ENCODE results near the gene TTYH1. TPM values are rescaled to one million over a fixed set of nuclear protein-coding genes. Genes with fewer than 3 reads are reported as not detected.

Gene TTYH1
- total RNA-seq, 1 experiment from 2014 or later: 0.62 TPM

- no peak for TF ChIP-seq SIN3A (IDR thresholded peaks at IDR 0.05; ENCODE audit: borderline replicate concordance, insufficient read depth, low read depth, low read length)
- TF ChIP-seq REST (IDR thresholded peaks at IDR 0.05; ENCODE audit: insufficient read depth in 1 of 2, low read depth in 2 of 2, low read length in 1 of 2): no peak
- no peak for TF ChIP-seq TCF7L2 (IDR thresholded peaks at IDR 0.05; ENCODE audit: low read depth, low read length)
- no peak for TF ChIP-seq CTCF (IDR thresholded peaks at IDR 0.05)
- ChIA-PET POLR2A (interaction anchor here (0.6 to 0.7 kb wide), 3 partner anchors 9 to 918 kb away, joined by 5 to 7 read pairs (median 6); no protein-coding TSS in a partner anchor), CTCF (interaction anchor here (1.2 kb wide), 1 partner anchor 37 kb away, joined by 3 read pairs; no protein-coding TSS in a partner anchor)
- Histone ChIP-seq H3K4me1 (ENCODE audit: control insufficient read depth, insufficient read depth, low read length) (peaks cover 28% of the 10 kb centered on the region), H3K9me3 (ENCODE audit: control insufficient read depth, insufficient read depth, low read depth, low read length) (no peaks in the 10 kb centered on the region), H3K27me3 (ENCODE audit: control insufficient read depth, insufficient read depth, low read length) (no peaks in the 10 kb centered on the region), H3K36me3 (ENCODE audit: control insufficient read depth, insufficient read depth, low read length) (no peaks in the 10 kb centered on the region), H3K4me3 (ENCODE audit: low read depth in 2 of 2, low read length in 2 of 2) (no peak overlapping the region), H3K27ac (ENCODE audit: low read length) (no peak overlapping the region)
- ATAC-seq (no peak), DNase-seq (ENCODE audit: low read depth, low spot score) (no peak)
- in situ Hi-C loops (cut with HindIII; ENCODE audit: low pct_unique_long_range_greater_than_20kb, low sequenced_read_pairs) (no loop called here), intact Hi-C loops (cut with micrococcal nuclease; ENCODE audit: unreplicated experiment) (no loop called here)
- no TSS peak for BruUV-seq (replicated peaks)
Observed at GRCh38 chr19:54429176-54429495, 13.9 kb downstream of the TTYH1 start.

- H3K27me3 ChIP-seq (ENCODE audit: control insufficient read depth, insufficient read depth, low read length): no peaks in the 10 kb centered on the region
- intact Hi-C loops (cut with micrococcal nuclease; ENCODE audit: unreplicated experiment): no loop called here
- H3K9me3 ChIP-seq (ENCODE audit: control insufficient read depth, insufficient read depth, low read depth, low read length): no peaks in the 10 kb centered on the region
- ChIA-PET POLR2A (interaction anchor here (0.6 to 0.7 kb wide), 4 partner anchors 8 to 918 kb away, joined by 5 to 7 read pairs (median 6); no protein-coding TSS in a partner anchor), CTCF (interaction anchor here (0.6 to 1.4 kb wide), 4 partner anchors 11 to 192 kb away, joined by 3 to 6 read pairs (median 4); no protein-coding TSS in a partner anchor)
- H3K27ac ChIP-seq (ENCODE audit: low read length): no peak overlapping the region
- no peaks in the 10 kb centered on the region for H3K36me3 ChIP-seq (ENCODE audit: control insufficient read depth, insufficient read depth, low read length)
- in situ Hi-C loops (cut with HindIII; ENCODE audit: low pct_unique_long_range_greater_than_20kb, low sequenced_read_pairs): no loop called here
- ATAC-seq: no peak
- TF ChIP-seq POLR2AphosphoS5 (IDR thresholded peaks at IDR 0.05; ENCODE audit: low read depth, low read length) (0 out of 2 replicates have a peak, but pooled peaks have one; percentile 16), REST (IDR thresholded peaks at IDR 0.05; ENCODE audit: insufficient read depth in 1 of 2, low read depth in 2 of 2, low read length in 1 of 2) (no peak), TCF7L2 (IDR thresholded peaks at IDR 0.05; ENCODE audit: low read depth, low read length) (no peak)
- H3K4me1 ChIP-seq (ENCODE audit: control insufficient read depth, insufficient read depth, low read length): peaks cover 28% of the 10 kb centered on the region
- no TSS peak for BruUV-seq (replicated peaks)
- H3K4me3 ChIP-seq (ENCODE audit: low read depth in 2 of 2, low read length in 2 of 2): no peak overlapping the region
- DNase-seq (ENCODE audit: low read depth, low spot score): no peak
Observed at GRCh38 chr19:54429545-54430227, 14.4 kb downstream of the TTYH1 start.
